SH-SY5Y (cell line): ENCODE data around the gene GDPD4.

Experiments
- GATA2 ChIP-seq: IDR thresholded peaks from 2 replicates; pipeline ENCODE4 v1.6.1; 2011; ENCODE audit warnings: mild to moderate bottlenecking, low read depth, low read length
- GATA3 ChIP-seq: IDR thresholded peaks from 2 replicates; pipeline ENCODE4 v1.6.1; 2011; ENCODE audit warnings: low read depth, mild to moderate bottlenecking, low read length, moderate library complexity

The GDPD4 gene

DNA sequence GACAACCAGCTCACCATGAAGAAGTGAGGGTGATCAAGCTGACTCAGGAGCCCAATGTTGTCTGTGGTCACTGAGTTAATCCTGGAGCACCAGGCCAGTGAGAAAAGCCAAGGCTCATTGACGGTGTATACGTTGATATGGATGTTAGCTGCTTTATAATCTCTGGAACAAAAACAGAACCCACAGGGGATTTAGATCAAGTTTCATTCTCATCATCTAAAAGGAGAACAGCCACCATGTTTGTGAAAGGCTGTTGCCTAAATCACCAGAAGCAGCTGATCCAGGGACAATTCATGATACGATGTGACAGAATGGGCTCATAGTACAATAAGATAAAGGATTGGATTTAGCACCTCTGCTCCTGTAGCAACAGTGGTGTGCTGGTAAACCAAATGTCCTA, 68.5 kb downstream of the GDPD4 start:
- TF ChIP-seq GATA2 (no peak), GATA3 (no peak)

DNA sequence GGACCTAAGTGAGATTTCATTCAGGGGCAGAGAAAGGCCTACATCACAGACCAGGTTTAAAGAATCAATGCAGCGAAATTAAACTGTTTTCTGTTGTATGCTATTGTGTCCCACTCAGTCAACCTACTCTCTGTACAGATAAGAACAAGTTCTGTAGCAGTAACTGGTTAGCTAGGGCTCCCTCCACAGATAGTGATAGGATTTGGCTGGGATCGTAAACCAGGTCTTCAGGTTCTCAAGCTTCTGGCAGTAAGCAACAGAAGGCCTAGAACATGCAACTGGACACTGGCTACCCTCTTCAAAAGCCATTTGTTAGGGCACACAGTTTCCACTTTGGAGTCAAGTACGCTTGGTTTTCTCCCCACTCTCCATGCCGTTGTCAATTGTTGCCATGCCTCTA, 69.2 kb downstream of the GDPD4 start:
- TF ChIP-seq GATA2 (no peak), GATA3 (no peak)

DNA sequence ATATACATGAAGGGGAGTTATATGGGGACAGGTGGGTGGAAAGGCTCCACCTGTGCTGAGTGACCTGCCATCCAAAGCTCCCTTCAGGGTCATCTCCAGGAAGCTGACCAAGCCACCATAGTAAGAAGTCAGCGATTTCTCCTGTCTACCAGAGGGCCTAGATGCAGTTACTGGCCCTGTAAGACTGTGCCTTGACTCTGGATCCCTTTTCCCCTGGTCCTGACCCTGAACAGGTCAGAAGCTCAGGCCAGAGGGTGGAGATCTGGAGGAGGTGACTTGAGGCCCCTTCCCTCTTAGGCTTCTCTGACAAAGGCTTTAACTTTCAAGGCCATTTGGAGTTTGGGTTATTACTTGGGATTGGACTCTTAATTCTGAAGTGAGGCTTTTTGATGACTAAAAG, 69.7 kb downstream of the GDPD4 start:
- no peak for TF ChIP-seq GATA2
- no peak for TF ChIP-seq GATA3

DNA sequence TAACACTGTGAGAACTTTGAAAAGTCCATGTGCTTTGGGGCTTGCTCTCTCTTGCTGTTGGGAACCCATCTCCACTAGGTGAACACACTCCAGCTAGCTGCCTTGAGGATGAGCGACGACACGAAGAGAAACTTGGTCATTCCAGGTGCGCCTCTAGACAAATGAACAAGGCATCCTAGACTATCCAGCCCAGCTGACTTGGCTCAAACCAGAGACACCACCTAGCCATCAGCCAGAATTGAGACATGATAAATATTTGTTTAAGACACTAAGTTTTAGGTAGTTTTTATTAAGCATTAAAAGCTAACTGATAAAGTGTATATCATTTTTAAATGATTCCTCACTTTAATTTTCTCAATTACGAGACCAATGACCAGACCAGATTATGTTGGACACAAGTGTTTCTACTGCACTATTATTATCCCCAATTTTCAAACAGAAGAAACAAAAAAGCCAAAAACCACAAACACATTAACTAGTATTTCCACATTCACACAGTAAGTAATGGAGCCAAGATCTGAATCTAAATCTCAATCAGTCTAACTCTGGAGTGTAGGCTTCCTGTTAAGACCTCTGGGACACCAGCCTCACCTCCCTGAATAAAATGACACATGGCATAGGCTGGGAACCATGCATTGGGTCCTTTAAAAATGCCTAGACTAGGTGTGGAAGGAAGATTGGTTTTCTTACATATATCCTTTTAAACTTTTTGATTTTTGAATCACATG, 70.4 kb downstream of the GDPD4 start:
- no peak for TF ChIP-seq GATA3
- TF ChIP-seq GATA2: no peak

DNA sequence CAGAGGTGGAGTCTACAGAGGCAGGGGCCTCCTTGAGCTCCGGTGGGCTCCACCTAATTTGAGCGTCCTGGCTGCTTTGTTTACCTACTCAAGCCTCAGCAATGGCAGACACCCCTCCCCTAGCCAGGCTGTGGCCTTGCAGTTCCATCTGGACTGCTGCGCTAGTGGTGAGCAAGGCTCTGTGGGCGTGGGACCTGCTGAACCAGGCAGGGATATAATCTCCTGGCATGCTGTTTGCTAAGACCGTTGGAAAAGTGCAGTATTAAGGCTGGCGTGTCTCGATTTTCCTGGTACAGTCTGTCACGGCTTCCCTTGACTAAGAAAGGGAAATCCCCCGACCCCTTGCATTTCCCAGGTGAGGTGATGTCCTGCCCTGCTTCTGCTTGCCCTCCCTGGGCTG, 77.7 kb downstream of the GDPD4 start:
- TF ChIP-seq GATA3: no peak
- no peak for TF ChIP-seq GATA2

DNA sequence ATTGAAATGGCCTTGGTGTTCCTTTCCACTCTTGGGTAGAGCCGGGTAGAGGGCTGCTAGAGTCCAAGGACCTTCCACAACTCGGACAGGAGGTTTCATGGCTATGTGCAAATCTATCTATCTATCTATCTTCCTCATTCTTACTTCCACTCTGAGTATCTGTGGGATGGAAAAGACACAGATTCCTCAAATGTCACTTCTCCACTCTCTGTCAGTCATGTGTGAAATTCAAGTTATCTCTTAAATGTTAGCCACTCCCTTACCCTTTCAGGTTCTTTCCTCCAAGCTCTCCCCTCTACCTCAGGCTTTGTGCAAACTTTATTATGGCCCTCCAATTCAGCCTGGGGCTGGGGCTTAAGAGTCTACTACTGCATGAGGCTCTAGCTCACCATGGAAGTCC, 84.3 kb downstream of the GDPD4 start:
- TF ChIP-seq GATA2 (no peak), GATA3 (no peak)

DNA sequence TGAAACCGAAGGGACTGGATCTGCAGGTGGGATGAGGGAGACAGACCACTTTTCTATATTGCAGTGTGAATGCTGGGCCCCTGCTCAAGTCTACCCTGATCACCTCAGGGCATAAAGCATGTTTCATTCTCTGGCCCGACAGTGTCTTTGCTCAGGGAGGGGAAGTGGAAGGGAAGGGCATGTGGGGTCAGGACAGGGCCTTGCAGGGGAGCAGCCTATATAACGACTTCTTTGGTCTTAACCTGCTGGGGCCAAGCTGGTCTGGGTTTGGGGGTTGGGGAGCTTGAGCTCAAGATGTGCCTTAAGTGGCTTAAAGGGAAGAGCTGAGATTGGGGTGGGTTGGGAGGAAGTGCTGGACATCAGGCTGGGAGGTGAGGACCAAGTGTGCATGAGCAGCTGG, 86.4 kb downstream of the GDPD4 start:
- no peak for TF ChIP-seq GATA2
- no peak for TF ChIP-seq GATA3

DNA sequence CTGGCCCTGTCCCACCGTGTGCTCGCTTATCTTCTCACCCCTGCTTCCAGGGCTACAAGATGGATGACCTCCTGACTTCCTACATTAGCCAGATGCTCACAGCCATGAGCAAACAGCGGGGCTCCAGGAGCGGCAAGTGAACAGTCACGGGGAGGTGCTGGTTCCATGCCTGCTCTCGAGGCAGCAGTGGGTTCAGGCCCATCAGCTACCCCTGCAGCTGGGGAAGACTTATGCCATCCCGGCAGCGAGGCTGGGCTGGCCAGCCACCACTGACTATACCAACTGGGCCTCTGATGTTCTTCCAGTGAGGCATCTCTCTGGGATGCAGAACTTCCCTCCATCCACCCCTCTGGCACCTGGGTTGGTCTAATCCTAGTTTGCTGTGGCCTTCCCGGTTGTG, 86.9 kb downstream of the GDPD4 start:
- TF ChIP-seq GATA2 (no peak), GATA3 (no peak)

DNA sequence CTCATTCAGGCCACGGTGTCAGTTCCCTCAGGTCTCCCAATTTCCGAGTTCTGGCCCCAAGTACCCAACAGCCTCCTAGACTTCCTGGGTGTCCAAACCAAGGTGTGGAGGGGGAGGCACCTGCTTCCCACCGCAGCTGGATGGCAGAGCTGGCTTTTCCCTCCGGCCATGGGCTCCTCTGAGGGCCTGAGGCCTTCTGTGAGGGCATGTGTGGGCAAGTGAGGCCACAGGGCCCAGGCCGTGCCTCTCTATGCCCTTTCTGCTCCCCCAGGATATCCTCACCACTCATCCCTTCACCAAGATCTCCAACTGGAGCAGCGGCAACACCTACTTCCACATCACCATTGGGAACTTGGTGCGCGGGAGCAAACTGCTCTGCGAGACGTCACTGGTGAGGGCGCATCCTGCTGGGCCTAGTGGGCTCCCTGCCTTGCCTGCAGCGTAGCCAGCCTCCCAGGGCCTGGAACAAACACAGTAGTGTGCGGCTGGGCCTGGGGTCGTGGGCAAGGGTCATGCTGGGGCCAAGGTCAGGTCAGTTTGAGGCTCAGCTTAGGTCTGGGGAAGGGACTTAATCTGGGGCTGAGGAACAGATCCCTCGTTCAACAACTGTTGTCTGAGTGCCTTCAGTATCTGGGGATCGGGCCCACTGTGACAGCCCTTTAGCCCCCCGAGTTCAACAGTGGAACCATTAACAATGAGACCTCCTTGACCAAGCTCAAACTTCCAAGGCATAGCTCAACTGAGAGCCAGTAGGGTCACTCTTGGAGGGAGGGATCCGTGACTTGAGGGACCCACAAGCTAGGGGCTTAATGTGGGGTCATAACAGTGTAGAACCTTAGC, 87.7 kb downstream of the GDPD4 start:
- TF ChIP-seq GATA3 (no peak), GATA2 (no peak)

DNA sequence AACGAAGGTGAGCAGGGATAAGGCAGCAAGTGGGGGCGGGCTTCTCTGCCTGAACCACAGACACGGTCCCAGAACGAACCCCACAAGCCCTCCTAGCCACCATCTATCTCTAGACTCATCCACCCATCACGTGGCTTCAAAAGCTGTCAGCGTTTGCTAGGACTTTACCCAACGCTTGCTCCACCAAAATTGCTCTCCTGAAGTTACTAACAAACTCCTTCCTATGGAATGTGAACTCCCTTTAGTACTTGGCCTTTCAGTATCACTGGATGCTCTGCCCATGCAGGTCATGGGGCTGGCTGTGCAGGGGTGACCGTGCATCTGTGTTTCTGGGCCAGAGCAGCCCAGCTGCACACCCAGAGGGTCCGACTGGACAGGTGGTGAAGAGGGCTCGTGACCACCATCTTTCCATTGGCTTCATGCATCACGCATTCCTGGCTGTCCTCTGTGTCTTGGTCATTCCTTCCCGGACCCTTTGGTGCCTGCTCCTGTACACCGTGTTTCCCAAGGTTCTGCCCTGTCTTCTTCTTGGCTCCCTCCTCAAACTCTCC, 88.4 kb downstream of the GDPD4 start:
- TF ChIP-seq GATA3: no peak
- no peak for TF ChIP-seq GATA2

DNA sequence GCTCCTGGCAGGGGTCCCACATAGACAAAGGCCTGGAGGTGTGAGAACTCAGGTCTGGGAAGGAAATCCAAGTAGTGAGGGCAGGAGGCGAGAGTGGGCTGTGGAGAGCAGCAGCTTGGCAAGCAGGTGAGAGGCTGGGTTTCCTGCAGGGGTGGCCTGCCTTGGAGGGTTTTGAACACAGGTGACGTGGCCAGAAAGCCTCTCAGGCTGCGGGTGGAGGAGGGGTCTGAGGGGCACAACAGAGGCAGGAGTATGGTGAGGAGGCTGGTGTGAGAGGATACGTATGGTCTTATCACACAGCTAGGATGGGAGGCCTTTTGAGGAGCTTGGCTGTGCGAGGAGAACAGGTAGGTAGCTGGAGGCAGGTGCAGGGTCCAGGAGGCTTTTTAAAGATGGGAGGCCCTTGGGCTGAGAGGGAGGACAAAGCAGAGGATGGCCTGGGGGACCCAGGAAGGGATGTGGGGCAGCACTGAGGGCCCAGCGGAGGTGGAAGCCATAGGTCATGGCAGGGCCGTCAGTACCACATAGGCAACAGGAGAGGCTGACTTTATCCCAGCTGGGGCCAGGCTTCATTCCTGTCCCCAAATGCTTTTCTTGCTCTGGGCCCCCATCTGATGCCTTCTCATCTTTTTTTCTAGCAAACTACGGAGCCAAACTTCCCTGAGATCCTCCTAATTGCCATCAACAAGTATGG, 89.0 kb downstream of the GDPD4 start:
- TF ChIP-seq GATA2: no peak
- TF ChIP-seq GATA3: no peak

DNA sequence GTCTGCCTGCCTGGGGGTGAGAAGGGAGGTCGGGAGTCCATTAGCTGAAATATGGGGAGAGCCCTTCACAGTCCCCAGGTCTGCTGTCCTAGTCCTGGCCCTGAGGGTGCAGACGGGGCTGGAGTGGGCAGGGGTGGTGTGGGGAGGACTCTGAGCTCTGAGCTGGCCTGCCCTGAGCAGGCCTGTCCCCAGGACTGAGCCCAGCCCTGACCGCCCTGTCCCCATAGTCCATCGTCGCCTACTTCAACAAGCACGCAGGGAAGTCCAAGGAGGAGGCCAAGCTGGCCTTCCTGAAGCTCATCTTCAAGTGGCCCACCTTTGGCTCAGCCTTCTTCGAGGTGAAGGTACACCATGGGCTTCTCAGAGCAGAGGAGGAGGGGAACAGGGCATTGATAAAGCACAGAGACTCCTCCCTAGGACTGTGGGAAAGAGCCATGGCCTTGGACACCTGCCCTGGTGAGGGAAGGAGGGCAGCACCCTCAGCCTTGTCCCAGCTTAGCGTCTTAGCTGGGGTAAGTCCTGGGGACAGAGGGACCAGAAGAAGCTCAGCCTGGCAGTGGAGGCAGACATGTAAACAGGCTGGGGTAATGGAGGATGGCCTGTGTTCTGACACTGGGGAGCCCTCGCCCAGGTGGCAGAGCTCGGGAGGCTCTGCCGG, 89.8 kb downstream of the GDPD4 start:
- no peak for TF ChIP-seq GATA2
- no peak for TF ChIP-seq GATA3

DNA sequence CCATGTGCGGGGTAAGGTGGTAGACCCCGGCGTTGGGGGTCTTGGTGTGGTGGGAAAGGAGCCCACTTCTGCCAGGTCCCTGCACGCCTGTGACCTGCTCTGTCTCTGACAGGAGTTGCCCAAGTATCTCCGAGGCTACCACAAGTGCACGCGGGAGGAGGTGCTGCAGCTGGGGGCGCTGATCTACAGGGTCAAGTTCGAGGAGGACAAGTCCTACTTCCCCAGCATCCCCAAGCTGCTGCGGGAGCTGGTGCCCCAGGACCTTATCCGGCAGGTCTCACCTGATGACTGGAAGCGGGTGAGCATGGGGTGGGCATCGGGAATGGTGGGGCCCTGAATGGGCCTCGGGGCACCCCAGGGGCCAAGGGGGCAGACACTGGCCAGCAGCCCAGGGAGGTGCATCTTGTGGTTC, 90.4 kb downstream of the GDPD4 start:
- no peak for TF ChIP-seq GATA2
- TF ChIP-seq GATA3: no peak

DNA sequence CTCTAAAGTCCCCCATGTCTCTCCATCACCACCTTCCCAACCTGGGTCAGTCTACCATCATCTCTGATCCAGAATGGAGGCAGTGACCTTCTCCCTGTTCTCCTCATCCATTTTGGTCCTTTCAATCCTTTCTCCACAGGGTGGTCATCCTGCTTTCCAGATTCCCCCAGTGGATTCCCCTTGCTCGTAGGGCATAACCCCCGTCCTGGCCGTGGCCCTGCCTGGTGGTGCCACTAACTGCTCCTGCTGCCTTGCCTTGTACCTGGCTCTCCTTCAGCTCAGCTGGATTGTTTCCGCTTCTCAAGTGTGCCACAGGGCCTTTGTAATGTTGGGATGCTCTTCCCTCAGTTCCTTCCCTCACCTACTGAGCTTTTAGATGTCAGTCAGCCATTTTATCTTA, 91.8 kb downstream of the GDPD4 start:
- no peak for TF ChIP-seq GATA2
- TF ChIP-seq GATA3: no peak
